HL-60 (cell line): Measurements from ENCODE around the gene ACTN4.

Source experiments
- CTCF ChIP-seq: IDR thresholded peaks from one replicate; pipeline ENCODE4 v1.5.1; 2011; ENCODE audit warnings: low read length, control low read depth, inconsistent platforms; ENCODE audit not compliant: insufficient read depth
- GABPA ChIP-seq: IDR thresholded peaks from 2 replicates; pipeline ENCODE4 v1.6.1; 2012; ENCODE audit warnings: low read depth
- POLR2AphosphoS5 ChIP-seq: IDR thresholded peaks from 2 replicates; pipeline ENCODE4 v1.6.1; 2012; ENCODE audit warnings: low read depth
- SPI1 ChIP-seq: IDR thresholded peaks from 2 replicates; pipeline ENCODE4 v1.6.1; 2012; ENCODE audit warnings: low read depth, mild to moderate bottlenecking, borderline replicate concordance
- TF ChIP-seq, protein P1 (sequence below): IDR thresholded peaks from 2 replicates; pipeline ENCODE4 v1.6.1; 2012; ENCODE audit warnings: low read depth; ENCODE audit not compliant: insufficient replicate concordance

DNA sequence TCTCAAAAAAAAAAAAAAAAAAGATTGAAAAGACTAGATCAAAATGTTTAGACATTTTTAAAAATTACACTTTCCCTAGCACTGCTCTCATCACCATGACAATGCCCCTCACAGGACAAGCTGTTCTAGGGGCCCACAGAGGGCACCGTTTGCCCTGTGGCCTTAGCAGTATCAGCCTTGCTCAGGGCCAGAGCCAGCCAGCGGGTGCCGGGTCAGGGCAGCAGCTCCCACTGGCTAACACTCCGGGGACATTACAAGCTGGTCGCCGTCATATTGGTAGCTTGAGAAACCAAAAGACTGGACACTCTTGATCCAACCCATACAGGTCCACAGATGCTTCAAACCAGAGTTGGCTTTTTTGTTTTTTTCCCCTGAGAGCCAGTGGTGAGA, 78.8 kb downstream of the ACTN4 start:
- TF ChIP-seq CTCF (no peak), SPI1 (no peak), POLR2AphosphoS5 (no peak), GABPA (no peak)
- TF ChIP-seq, protein P1, sequence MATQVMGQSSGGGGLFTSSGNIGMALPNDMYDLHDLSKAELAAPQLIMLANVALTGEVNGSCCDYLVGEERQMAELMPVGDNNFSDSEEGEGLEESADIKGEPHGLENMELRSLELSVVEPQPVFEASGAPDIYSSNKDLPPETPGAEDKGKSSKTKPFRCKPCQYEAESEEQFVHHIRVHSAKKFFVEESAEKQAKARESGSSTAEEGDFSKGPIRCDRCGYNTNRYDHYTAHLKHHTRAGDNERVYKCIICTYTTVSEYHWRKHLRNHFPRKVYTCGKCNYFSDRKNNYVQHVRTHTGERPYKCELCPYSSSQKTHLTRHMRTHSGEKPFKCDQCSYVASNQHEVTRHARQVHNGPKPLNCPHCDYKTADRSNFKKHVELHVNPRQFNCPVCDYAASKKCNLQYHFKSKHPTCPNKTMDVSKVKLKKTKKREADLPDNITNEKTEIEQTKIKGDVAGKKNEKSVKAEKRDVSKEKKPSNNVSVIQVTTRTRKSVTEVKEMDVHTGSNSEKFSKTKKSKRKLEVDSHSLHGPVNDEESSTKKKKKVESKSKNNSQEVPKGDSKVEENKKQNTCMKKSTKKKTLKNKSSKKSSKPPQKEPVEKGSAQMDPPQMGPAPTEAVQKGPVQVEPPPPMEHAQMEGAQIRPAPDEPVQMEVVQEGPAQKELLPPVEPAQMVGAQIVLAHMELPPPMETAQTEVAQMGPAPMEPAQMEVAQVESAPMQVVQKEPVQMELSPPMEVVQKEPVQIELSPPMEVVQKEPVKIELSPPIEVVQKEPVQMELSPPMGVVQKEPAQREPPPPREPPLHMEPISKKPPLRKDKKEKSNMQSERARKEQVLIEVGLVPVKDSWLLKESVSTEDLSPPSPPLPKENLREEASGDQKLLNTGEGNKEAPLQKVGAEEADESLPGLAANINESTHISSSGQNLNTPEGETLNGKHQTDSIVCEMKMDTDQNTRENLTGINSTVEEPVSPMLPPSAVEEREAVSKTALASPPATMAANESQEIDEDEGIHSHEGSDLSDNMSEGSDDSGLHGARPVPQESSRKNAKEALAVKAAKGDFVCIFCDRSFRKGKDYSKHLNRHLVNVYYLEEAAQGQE, result no peak
